Cardiac septum (tissue), 1 donor: Measurements from ENCODE around the gene SLC29A3. TPM values are rescaled to one million over a fixed set of nuclear protein-coding genes. Genes with fewer than 3 reads are reported as not detected.
"Not testable (repeated sequence)": the region's sequence is repeated elsewhere in the genome, so short reads cannot be mapped to it uniquely, and the experiment has no call there.

ENCODE experiments used
- DNase-seq: peaks from one replicate; pipeline ENCODE4 v3.0.0-alpha.2; 2020; ENCODE audit warnings: low spot score
- intact Hi-C: fragments of 100-400 bp; cut with DNase I; formaldehyde crosslinking; loops from one replicate; pipeline ENCODE4 v1.14.0; 2022
- total RNA-seq: library from RNA; stranded (reverse); fragmentation: NEBNext Ultra II Directional; extraction: Animal tissue kit (Norgen Biotek cat#: 25700); gene quantifications from one replicate; pipeline ENCODE4 v1.2.1, GENCODE V29; 2021
- donor health status: DM: no; HTN: no; CAD: no.

SLC29A3 gene
- total RNA-seq, 1 donor from 2014 or later = 1.6 TPM

DNA sequence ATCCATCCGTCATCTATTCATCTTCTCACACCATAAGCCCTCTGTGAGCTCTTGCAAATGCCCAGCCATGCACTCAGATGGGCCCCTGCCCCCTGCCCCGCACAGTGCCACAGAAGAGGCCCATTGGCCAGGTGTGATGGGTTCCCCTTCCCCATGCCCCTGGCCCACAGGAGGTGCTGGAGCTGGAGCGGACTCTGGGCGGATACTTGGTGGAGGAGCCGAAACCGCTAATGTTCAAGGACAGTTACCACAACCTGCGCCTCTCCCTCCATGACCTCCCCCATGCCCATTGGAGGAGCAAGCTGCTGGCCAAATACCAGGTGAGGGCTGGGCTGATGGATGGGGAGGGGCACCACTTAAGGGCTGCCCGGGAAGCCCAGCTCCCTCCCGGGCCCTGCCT lies 23.4 kb upstream of the SLC29A3 start:
- no peak for DNase-seq
- intact Hi-C loops = no loop called here

GRCh38 chr10:71296086-71296485 lies 23.0 kb upstream of the SLC29A3 start:
- no peak for DNase-seq
- intact Hi-C loops = no loop called here

DNA sequence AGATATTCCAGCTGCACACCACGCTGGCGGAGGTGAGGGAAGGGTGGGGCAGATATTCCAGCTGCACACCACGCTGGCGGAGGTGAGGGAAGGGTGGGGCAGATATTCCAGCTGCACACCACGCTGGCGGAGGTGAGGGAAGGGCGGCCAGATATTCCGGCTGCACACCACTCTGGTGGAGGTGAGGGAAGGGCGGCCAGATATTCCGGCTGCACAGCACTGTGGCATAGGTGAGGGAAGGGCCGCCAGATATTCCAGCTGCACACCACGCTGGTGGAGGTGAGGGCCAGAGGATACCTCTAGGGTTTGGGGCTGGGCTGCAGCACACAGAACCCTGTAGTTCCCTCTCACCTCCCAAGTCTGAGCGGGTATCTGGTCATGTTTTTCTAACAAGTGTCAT lies 22.2 kb upstream of the SLC29A3 start:
- DNase-seq, intact Hi-C loops: not testable (repeated sequence)

- DNase-seq = no peak
- intact Hi-C loops = no loop called here
Measured at GRCh38 chr10:71297343-71297742, 21.7 kb upstream of the SLC29A3 start.

DNA sequence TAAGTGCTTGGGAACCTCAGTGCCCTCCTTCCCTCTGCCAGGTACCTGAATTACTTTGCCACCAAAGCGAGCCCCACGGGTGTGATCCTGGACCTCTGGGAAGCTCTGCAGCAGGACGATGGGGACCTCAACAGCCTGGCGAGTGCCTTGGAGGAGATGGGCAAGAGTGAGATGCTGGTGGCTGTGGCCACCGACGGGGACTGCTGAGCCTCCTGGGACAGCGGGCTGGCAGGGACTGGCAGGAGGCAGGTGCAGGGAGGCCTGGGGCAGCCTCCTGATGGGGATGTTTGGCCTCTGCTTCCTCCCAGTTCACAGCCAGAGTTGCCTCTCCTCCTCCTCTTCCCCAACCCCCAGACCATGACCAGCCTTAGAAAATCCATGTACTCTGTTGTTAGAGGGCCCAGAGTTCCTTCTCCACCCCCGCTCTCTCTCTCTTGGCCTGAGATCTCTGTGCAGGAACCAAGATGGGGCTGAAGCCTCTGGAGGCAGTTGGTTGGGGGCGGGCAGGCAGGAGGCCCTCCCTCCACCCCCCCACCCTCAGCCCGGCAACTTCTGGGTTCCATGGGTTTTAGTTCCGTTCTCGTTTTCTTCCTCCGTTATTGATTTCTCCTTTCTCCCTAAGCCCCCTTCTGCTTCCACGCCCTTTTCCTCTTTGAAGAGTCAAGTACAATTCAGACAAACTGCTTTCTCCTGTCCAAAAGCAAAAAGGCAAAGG lies 19.8 kb upstream of the SLC29A3 start:
- DNase-seq = no peak
- intact Hi-C loops = no loop called here

- DNase-seq = no peak
- intact Hi-C loops = no loop called here
Measured at GRCh38 chr10:71300555-71301370, 18.3 kb upstream of the SLC29A3 start.

DNA sequence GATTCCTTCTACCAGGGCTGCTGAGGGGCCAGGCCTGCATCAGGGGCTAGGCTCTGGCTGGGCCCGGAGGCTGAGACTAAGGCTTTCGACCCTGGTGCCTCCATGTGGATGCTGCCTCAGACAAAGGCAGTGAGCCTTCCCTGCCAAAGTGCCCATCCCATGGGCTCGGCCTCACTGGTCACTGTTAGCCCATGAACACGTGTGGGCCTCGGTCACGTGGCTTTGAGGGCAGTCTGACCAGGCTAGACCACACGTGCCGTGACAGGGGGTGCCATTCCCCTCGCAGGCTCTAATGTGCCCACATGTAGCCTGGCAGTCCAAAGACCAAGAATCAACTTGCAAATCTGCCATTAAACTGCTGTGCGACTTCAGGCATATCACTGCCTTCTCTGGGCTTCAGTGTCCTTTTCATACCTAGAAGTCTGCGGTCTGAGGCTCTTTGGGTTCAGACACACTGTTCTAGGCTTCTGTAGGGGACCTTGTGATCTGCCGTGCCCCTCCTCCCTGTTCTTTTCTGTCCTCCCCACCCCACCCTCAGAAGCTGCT lies 17.6 kb upstream of the SLC29A3 start:
- no peak for DNase-seq

DNA sequence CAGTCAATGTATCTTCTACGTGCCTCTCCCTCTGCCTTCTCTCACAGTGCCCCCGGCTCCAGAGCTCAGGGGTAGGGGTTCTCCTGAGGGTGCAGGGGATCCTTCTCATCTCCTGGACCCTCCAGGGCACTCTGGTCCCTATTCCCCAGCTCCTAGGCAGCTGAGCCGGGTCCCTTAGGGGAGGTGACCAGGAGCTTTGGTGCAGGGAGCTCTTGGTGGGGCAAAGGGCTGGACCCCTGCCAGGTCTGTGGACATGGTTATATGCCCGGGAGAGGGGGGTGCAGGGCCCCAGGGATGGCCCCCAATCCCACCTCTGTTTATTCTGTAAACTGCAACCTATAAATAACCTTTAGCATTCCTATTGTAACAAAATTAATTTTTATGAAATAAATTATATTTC lies 16.6 kb upstream of the SLC29A3 start:
- intact Hi-C loops = no loop called here
- no peak for DNase-seq

More for the DNA sequence above, 17.6 kb upstream of the SLC29A3 start:
- intact Hi-C loops = no loop called here

- intact Hi-C loops = no loop called here
- DNase-seq = no peak
Measured at GRCh38 chr10:71302874-71303568, 16.0 kb upstream of the SLC29A3 start.

GRCh38 chr10:71303569-71303907 lies 15.5 kb upstream of the SLC29A3 start:
- intact Hi-C loops = no loop called here
- DNase-seq = no peak

- intact Hi-C loops = no loop called here
- DNase-seq = no peak
Measured at GRCh38 chr10:71304914-71305313, 14.1 kb upstream of the SLC29A3 start.

- no peak for DNase-seq
- intact Hi-C loops = no loop called here
Measured at GRCh38 chr10:71306979-71307378, 12.1 kb upstream of the SLC29A3 start.

- intact Hi-C loops = no loop called here
- no peak for DNase-seq
Measured at GRCh38 chr10:71307469-71308085, 11.5 kb upstream of the SLC29A3 start.

- no peak for DNase-seq
- intact Hi-C loops = no loop called here
Measured at GRCh38 chr10:71308244-71308643, 10.8 kb upstream of the SLC29A3 start.

GRCh38 chr10:71308985-71309384 lies 10.1 kb upstream of the SLC29A3 start:
- DNase-seq = no peak
- intact Hi-C loops = no loop called here

DNA sequence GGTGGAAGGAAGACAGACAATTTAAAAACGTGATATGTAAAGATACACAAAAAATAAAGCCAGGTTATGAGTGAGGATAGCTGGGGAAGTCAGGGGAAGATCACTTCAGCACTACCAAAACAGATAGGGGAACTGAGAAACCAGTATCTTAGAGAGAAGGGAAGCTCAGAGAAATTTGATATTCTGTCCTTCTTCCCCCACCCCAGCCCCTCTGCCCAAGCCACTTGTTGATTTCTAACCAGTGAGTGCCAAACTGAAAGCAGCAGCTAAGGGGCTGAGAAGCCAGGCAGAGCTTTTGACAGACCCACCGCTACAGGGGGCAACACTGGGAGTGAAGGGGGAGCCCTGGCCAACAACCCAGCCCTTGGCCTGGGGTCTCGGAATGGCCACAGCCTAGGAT lies 9.1 kb upstream of the SLC29A3 start:
- no peak for DNase-seq
- intact Hi-C loops = no loop called here

GRCh38 chr10:71312220-71312619 lies 6.8 kb upstream of the SLC29A3 start:
- intact Hi-C loops = no loop called here
- DNase-seq = no peak

DNA sequence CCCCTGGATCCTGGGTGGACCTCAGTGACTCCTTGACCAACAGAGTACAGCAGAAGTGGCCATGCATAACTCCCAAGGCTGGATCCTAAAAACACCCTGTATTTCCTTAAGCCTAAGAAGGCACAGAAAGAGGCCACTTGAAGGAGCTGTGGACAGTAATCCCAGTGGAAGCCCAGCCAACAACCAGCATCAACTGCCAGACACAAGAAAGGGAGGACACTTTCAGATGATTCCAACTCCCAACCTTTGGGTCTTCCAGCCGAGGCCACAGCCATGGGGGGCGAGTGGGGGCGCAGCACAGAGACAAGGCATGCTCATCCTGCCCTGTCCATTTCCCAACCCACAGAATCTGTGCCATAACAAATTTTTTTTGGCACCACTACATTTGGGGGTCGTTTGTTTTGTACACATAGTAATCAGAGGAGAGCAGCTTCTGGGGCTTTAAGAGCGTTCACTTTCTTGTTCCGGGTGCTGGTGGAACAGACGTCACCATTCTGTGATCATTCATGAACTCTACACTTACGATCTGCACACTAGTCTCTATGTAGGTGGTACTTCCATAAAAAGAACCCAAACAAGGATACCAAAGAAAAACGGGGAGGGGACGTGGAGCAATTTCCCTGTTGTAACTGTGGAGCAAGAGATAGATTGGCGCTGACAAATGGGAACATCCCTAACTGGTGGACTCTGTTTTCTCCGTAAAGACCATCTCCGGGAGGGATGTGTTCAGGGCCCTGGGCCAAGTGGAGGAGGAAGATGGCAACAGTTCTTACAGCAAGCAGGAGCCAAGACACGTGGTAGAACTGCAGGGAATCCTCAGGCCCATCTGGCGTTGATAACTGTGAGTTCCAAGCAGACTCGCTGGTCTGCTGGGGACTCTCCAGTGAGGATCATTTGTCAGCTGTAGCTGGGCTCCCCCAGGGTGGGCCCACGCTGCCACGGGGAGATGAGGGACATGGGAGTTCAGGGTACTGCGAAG lies 6.0 kb upstream of the SLC29A3 start:
- DNase-seq = no peak

More for the DNA sequence above, 6.0 kb upstream of the SLC29A3 start:
- intact Hi-C loops = no loop called here
